Activated naive CD8-positive, alpha-beta T cell treated with anti-CD3 and anti-CD28 coated beads for 36 hours (primary cell): ENCODE results near the gene ERBB3. TPM values are rescaled to one million over a fixed set of nuclear protein-coding genes. Genes with fewer than 3 reads are reported as not detected.
"Not testable (repeated sequence)": the region's sequence is repeated elsewhere in the genome, so short reads cannot be mapped to it uniquely, and the experiment has no call there.

Experiments used
- DNase-seq: peaks from one replicate; pipeline ENCODE4 v3.0.0; 2021
- H3K27ac Mint-ChIP-seq: one replicate; pipeline ENCODE4 v1.8.0; 2022; ENCODE audit warnings: mild to moderate bottlenecking, moderate library complexity, mixed read lengths
- H3K27me3 Mint-ChIP-seq: one replicate; pipeline ENCODE4 v1.8.0; 2022; ENCODE audit warnings: mild to moderate bottlenecking, mixed read lengths
- H3K36me3 Mint-ChIP-seq: one replicate; pipeline ENCODE4 v1.8.0; 2021; ENCODE audit warnings: mild to moderate bottlenecking, mixed read lengths
- H3K4me1 Mint-ChIP-seq: one replicate; pipeline ENCODE4 v1.8.0; 2021; ENCODE audit warnings: mixed read lengths
- H3K4me3 Mint-ChIP-seq: one replicate; pipeline ENCODE4 v1.8.0; 2022; ENCODE audit warnings: mild to moderate bottlenecking, moderate library complexity, mixed read lengths
- H3K9me3 Mint-ChIP-seq: one replicate; pipeline ENCODE4 v1.8.0; 2022; ENCODE audit warnings: mixed read lengths
- total RNA-seq, 2 experiments: library from RNA; stranded (reverse); gene quantifications; one replicate each; pipeline ENCODE4 v1.2.3, GENCODE V29; 2021

The ERBB3 gene
- under 1 TPM; 0.82 to 0.97 TPM for total RNA-seq

DNA sequence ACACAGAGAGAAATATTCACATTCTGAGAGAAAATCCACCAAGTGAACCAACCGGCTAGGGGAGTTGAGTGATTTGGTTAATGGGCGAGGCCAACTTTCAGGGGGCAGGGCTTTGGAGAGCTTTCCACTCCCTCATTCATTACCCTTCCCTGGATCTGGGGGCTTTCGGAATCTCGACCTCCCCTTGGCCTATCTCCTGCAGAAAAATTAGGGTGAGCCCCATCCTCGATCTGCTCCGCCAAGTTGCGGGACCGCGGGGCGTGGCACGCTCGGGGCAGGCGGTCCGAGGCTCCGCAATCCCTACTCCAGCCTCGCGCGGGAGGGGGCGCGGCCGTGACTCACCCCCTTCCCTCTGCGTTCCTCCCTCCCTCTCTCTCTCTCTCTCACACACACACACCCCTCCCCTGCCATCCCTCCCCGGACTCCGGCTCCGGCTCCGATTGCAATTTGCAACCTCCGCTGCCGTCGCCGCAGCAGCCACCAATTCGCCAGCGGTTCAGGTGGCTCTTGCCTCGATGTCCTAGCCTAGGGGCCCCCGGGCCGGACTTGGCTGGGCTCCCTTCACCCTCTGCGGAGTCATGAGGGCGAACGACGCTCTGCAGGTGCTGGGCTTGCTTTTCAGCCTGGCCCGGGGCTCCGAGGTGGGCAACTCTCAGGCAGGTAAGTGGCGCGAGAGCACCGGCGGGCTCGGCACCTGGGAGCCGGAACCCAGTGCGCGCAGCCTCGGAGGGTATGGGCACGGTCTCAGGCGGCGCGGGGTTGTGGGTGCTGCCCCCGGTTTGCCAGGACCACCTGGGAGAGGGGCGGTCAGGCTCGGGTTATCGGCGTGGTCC lies at the start of gene ERBB3:
Gene ERBB3 (plus strand): TSS at position 443 of the 833 bp plus-strand sequence. CDS start 136 bp downstream, at position 579.
- peak; percentile 73 for DNase-seq
- peak within 1 kb of the TSS; percentile 34 for H3K27ac Mint-ChIP-seq
- peaks cover 10% of the 10 kb centered on the region for H3K4me1 Mint-ChIP-seq
- no peaks in the 10 kb centered on the region for H3K36me3 Mint-ChIP-seq
- no peaks in the 10 kb centered on the region for H3K9me3 Mint-ChIP-seq
- peak within 1 kb of the TSS; percentile 78 for H3K4me3 Mint-ChIP-seq
- H3K27me3 Mint-ChIP-seq = peaks cover 14% of the 10 kb centered on the region

DNA sequence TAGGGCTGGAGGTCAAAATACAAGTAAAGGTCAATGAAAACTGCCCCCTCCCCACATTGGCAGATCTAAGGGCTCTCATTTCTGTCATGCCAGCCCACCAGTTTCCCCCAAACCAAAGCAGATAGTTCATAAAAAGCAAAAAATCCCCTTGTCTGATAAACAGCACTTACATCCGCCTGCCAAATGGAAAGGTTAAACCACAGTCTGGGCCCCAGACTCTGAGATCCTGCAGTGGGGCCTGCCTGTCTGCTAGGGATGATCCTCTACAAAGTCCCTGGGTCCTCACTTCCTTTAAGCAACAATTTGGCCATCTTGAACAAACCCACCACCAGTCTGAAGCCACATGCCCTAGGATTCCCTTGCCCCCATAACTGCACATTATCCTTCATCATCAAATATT lies 48.0 kb upstream of the ERBB3 start:
- H3K9me3 Mint-ChIP-seq = no peaks in the 10 kb centered on the region
- H3K36me3 Mint-ChIP-seq = peaks cover 80% of the 10 kb centered on the region
- H3K27me3 Mint-ChIP-seq = no peaks in the 10 kb centered on the region
- H3K4me3 Mint-ChIP-seq = peak overlapping the region; percentile 51
- H3K27ac Mint-ChIP-seq = peak overlapping the region; percentile 85
- peak; percentile 46 for DNase-seq
- H3K4me1 Mint-ChIP-seq = peaks cover 58% of the 10 kb centered on the region

DNA sequence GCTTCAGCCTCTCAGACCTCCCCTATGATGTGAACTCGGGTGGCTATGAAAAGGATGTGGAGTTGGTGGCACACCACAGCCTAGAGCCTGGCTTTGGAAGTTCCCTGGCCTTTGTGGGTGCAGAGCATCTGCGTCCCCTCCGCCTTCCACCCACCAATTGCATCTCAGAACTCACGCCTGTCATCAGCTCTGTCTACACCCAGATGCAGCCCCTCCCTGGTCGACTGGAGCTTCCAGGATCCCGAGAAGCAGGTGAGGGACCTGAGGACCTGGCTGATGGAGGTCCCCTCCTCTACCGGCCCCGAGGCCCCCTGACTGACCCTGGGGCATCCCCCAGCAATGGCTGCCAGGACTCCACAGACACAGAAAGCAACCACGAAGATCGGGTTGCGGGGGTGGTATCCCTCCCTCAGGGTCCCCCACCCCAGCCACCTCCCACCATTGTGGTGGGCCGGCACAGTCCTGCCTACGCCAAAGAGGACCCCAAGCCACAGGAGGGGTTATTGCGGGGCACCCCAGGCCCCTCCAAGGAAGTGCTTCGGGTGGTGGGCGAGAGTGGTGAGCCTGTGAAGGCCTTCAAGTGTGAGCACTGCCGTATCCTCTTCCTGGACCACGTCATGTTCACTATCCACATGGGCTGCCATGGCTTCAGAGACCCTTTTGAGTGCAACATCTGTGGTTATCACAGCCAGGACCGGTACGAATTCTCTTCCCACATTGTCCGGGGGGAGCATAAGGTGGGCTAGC lies 45.2 kb upstream of the ERBB3 start:
- H3K27ac Mint-ChIP-seq = peak overlapping the region; percentile 89

DNA sequence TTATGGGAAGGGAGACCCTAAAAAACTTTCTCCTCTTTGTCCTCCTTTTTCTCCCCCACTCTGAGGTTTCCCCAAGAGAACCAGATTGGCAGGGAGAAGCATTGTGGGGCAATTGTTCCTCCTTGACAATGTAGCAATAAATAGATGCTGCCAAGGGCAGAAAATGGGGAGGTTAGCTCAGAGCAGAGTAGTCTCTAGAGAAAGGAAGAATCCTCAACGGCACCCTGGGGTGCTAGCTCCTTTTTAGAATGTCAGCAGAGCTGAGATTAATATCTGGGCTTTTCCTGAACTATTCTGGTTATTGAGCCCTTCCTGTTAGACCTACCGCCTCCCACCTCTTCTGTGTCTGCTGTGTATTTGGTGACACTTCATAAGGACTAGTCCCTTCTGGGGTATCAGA lies 42.8 kb upstream of the ERBB3 start:
- Mint-ChIP-seq H3K4me1 (peaks cover 60% of the 10 kb centered on the region), H3K36me3 (peaks cover 64% of the 10 kb centered on the region), H3K9me3 (no peaks in the 10 kb centered on the region), H3K27me3 (no peaks in the 10 kb centered on the region), H3K27ac (peak overlapping the region; percentile 12), H3K4me3 (no peak overlapping the region)
- no peak for DNase-seq

More for the DNA sequence above, 45.2 kb upstream of the ERBB3 start:
- Mint-ChIP-seq H3K27me3 (no peaks in the 10 kb centered on the region), H3K36me3 (peaks cover 73% of the 10 kb centered on the region), H3K4me1 (peaks cover 64% of the 10 kb centered on the region), H3K9me3 (no peaks in the 10 kb centered on the region), H3K4me3 (peak overlapping the region; percentile 49)
- peak; percentile 67 for DNase-seq

DNA sequence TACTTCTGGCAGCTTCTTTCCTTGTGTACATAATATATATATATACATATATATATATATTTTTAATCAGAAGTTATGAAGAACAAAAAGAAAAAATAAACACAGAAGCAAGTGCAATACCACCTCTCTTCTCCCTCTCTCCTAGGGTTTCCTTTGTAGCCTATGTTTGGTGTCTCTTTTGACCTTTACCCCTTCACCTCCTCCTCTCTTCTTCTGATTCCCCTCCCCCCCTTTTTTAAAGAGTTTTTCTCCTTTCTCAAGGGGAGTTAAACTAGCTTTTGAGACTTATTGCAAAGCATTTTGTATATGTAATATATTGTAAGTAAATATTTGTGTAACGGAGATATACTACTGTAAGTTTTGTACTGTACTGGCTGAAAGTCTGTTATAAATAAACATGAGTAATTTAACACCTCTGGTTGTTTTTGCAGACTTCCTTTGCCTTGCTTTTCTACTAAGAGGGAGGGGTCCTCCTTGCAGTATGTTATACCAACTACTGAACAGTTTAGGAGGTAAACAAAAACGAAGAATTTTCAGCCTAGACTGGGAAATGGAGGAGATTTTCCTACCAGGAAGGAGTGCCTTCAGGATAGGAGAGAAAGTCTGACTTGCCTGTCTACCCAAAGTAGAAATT lies 41.8 kb upstream of the ERBB3 start:
- Mint-ChIP-seq H3K36me3 (peaks cover 64% of the 10 kb centered on the region), H3K9me3 (no peaks in the 10 kb centered on the region), H3K27ac (no peak overlapping the region), H3K4me3 (no peak overlapping the region), H3K4me1 (peaks cover 56% of the 10 kb centered on the region), H3K27me3 (no peaks in the 10 kb centered on the region)
- DNase-seq = no peak

DNA sequence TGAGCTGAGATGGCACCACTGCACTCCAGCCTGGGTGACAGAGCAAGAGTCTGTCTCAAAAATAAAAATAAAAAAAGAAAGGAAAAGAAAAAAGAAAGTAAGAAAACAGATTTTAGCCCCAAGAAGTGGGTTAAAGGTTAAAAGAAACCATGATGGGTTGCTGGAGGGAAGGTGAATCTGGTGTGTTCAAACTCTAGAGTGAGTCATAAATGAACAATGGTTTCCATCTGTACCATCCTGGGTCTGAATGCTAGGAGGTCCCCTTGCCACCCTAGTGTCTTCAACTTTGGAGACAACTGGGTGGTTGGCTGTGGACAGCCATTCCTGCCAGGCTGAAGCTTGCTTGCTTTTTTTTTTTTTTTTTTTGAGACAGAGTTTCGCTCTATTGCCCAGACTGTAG lies 39.8 kb upstream of the ERBB3 start:
- Mint-ChIP-seq H3K27me3 (no peaks in the 10 kb centered on the region), H3K27ac (peak overlapping the region; percentile 97), H3K4me3 (peak overlapping the region; percentile 97), H3K9me3 (no peaks in the 10 kb centered on the region), H3K4me1 (peaks cover 56% of the 10 kb centered on the region), H3K36me3 (peaks cover 61% of the 10 kb centered on the region)
- DNase-seq = peak; percentile 39

DNA sequence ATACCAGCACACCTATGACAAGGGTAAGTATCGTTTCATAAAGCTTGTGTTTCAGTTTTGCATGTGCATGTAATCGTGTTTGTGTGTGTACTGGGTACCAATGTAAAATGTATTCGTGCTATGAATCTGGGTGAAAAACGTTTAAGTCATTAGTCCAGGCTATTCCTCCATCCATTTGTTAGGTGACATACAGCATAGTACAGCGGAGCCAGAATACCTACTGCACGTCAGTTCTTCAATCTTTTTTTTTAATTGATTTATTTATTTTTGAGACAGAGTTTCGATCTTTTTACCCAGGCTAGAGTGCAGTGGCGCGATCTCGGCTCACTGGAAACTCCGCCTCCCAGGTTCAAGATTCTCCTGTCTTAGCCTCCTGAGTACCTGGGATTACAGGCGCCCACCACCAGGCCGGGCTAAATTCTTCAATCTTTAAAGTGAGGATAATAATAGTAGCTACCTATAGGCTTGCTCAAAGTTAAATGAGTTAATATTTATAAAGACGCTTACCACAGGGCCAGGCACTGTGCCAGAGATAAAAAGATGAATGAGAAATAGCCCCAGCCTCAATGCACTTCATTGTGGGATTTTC lies 38.9 kb upstream of the ERBB3 start:
- peak overlapping the region; percentile 97 for H3K27ac Mint-ChIP-seq
- H3K4me1 Mint-ChIP-seq = peaks cover 52% of the 10 kb centered on the region
- H3K27me3 Mint-ChIP-seq = no peaks in the 10 kb centered on the region
- no peak for DNase-seq
- H3K4me3 Mint-ChIP-seq = peak overlapping the region; percentile 97
- H3K36me3 Mint-ChIP-seq = peaks cover 56% of the 10 kb centered on the region
- H3K9me3 Mint-ChIP-seq = no peaks in the 10 kb centered on the region

DNA sequence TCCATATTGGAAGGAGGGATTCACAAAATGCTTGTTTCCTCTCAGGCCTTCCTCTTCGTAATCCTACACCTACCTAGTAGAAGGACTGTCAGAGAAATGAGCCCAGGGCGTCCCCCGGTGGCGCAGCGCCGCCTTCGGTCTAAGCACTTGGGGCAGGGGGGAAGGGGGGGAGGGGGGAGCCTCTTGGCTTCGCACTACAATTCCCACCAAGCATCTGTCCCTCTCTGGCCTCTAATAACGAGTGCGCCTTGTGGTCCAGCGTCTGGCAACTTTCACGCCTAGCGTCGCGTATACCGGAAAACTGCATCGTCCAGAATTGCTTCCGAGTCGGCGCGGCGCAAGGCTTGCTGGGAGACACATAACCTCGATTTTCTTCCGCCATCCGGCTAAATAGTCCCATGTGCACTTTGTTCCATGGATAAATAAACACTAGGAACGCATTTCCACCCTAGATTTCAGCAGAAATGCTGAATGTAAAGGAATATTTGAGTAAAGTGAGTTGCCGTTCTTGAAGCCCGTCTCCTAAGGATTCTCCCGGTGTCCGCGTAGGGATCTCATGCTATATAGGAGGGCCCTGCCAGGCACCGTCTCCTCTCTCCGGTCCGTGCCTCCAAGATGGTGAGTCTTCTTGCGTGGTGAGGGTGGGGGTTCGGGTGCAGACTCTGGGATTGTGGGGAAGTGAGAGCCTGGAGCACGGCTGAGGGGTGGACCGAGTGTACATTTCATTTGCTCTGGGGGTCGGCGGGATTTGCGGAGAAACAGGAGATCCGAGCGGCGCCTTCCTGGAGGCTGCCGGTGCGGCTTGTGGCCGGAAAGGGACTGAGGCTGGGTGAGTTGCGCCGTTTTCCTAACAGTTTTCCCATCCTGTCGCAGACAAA lies 38.2 kb upstream of the ERBB3 start, which contains the start of gene RPS26:
Gene RPS26 (plus strand): TSS at position 367 of the 878 bp plus-strand sequence. CDS start 249 bp downstream, at position 616.
- Mint-ChIP-seq H3K4me1 (peaks cover 59% of the 10 kb centered on the region), H3K4me3 (peak within 1 kb of the TSS; percentile 97), H3K9me3 (no peaks in the 10 kb centered on the region), H3K27me3 (no peaks in the 10 kb centered on the region), H3K36me3 (peaks cover 49% of the 10 kb centered on the region), H3K27ac (peak within 1 kb of the TSS; percentile 97)
- DNase-seq = peak; percentile 93

DNA sequence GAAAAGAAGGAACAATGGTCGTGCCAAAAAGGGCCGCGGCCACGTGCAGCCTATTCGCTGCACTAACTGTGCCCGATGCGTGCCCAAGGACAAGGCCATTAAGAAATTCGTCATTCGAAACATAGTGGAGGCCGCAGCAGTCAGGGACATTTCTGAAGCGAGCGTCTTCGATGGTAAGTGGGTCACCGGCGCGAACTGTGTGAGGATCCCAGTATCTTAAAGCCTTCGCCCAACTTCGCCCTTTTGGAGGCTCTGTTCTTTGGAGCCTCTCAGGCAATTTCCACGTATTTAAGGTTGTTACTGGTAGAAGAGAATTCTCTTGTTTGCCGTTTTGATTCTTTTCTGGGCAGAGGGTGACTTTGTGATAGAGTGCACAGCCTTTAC lies 37.5 kb upstream of the ERBB3 start:
- Mint-ChIP-seq H3K4me3 (peak overlapping the region; percentile 97), H3K4me1 (peaks cover 63% of the 10 kb centered on the region), H3K27ac (peak overlapping the region; percentile 97), H3K36me3 (peaks cover 48% of the 10 kb centered on the region)
- DNase-seq, H3K27me3 Mint-ChIP-seq, H3K9me3 Mint-ChIP-seq: not testable (repeated sequence)

DNA sequence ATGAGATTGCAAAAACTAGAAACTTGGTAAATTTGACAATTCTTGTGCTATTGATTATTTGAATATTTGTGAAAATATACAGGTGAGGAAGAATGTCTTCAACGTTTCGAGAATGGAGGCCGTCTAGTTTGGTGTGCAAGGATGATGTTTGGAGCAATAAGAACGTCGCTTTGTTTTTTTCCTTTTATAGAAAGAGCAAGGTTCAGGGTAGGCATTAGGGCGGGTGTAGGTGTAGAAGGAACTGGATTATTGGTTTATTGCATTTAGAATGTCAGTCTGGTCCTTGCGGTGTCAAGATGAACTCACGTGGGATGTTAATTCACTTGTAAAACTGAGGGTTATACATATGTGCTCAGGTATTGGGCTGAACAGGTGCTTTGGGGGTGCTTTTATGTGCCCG lies 37.1 kb upstream of the ERBB3 start:
- H3K9me3 Mint-ChIP-seq = no peaks in the 10 kb centered on the region
- peaks cover 60% of the 10 kb centered on the region for H3K4me1 Mint-ChIP-seq
- H3K27me3 Mint-ChIP-seq = no peaks in the 10 kb centered on the region
- H3K36me3 Mint-ChIP-seq = peaks cover 48% of the 10 kb centered on the region
- peak overlapping the region; percentile 97 for H3K27ac Mint-ChIP-seq
- H3K4me3 Mint-ChIP-seq = peak overlapping the region; percentile 97
- no peak for DNase-seq

DNA sequence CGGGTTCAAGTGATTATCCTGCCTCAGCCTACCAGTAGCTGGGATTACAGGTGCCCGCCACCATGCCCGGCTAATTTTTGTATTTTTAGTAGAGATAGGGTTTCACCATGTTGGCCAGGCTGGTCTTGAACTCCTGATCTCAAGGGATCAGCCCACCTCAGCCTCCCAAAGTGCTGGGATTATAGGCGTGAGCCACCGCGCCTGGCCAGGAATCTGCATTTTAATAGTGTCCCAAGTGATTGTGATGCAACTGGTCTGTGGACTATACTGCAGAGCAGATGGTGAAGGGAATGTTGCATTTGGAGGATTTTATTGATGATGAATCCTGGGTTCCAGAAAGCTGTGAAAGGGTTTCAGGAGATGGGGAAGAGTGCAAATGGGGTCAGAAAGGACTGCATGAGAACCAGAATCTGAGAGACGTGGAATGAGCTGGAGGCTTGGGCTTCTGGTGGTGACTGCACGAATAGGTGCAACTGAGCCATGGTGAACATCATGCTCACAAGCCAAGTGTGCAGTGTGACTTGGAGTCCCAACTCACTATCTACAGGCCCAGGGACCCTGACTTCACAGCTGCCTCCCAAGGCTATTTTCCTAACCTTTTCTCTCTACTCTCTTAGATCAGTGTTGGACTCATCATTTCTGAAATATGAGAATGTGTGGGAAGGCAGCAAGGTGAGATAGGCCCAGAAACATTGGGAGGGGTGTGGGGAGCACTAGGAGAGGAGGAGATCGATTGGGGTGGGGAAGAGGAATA lies 33.8 kb upstream of the ERBB3 start:
- Mint-ChIP-seq H3K4me3 (no peak overlapping the region), H3K36me3 (peaks cover 29% of the 10 kb centered on the region), H3K27me3 (no peaks in the 10 kb centered on the region), H3K27ac (peak overlapping the region; percentile 46), H3K9me3 (no peaks in the 10 kb centered on the region), H3K4me1 (peaks cover 32% of the 10 kb centered on the region)
- no peak for DNase-seq

DNA sequence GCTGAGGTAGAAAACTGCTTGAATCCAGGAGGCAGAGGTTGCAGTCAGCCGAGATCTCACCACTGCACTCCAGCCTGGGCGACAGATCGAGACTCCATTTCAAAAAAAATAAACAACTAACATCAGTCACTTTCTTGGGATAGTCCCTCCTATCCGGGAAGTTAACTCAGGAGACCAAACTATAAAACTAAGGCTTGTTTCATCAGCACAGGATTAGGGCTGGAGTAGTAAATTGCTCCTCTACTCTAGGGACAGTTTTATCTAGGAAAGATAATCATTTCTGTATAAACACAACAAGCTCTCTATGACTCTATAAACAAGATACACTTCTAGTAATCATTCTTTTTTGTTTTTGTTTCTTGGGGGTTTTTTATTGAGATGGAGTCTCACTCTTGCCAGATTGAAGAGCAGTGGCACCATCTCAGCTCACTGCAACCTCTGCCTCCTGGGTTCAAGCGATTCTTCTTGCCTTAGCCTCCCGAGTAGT lies 26.5 kb upstream of the ERBB3 start:
- Mint-ChIP-seq H3K9me3 (no peaks in the 10 kb centered on the region), H3K4me3 (no peak overlapping the region), H3K27me3 (no peaks in the 10 kb centered on the region), H3K27ac (no peak overlapping the region), H3K4me1 (no peaks in the 10 kb centered on the region), H3K36me3 (no peaks in the 10 kb centered on the region)
- no peak for DNase-seq

DNA sequence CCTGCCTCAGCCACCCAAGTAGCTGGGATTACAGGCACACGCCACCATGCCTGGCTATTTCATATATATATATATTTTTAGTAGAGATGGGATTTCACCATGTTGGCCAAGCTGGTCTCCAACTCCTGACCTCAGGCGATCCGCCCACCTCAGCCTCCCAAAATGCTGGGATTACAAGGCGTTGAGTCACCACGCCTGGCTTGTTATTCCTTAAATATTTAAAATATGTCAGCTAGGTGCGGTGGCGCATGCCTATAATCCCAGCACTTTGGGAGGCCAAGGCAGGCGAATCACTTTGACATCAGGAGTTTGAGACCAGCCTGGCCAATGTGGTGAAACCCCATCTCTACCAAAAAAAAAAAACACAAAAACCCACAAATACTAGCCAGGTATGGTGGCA lies 20.0 kb upstream of the ERBB3 start:
- H3K4me3 Mint-ChIP-seq, H3K9me3 Mint-ChIP-seq, H3K27ac Mint-ChIP-seq, H3K4me1 Mint-ChIP-seq, H3K27me3 Mint-ChIP-seq, DNase-seq, H3K36me3 Mint-ChIP-seq: not testable (repeated sequence)
